Measurements from ENCODE around the gene SH3BP4. TPM values are rescaled to one million over a fixed set of nuclear protein-coding genes. Genes with fewer than 3 reads are reported as not detected.

Gene SH3BP4, protein sequence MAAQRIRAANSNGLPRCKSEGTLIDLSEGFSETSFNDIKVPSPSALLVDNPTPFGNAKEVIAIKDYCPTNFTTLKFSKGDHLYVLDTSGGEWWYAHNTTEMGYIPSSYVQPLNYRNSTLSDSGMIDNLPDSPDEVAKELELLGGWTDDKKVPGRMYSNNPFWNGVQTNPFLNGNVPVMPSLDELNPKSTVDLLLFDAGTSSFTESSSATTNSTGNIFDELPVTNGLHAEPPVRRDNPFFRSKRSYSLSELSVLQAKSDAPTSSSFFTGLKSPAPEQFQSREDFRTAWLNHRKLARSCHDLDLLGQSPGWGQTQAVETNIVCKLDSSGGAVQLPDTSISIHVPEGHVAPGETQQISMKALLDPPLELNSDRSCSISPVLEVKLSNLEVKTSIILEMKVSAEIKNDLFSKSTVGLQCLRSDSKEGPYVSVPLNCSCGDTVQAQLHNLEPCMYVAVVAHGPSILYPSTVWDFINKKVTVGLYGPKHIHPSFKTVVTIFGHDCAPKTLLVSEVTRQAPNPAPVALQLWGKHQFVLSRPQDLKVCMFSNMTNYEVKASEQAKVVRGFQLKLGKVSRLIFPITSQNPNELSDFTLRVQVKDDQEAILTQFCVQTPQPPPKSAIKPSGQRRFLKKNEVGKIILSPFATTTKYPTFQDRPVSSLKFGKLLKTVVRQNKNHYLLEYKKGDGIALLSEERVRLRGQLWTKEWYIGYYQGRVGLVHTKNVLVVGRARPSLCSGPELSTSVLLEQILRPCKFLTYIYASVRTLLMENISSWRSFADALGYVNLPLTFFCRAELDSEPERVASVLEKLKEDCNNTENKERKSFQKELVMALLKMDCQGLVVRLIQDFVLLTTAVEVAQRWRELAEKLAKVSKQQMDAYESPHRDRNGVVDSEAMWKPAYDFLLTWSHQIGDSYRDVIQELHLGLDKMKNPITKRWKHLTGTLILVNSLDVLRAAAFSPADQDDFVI
- total RNA-seq, result 32.6 and 37.5 TPM in 2 replicates

GRCh38 chr2:234951664-234952269, at the start of gene SH3BP4:
TSS of gene SH3BP4 (plus strand) at chr2:234952017. CDS start at chr2:235035003, 82,986 bp downstream.

